Fibroblast of skin of abdomen (primary cell): ENCODE measurements around the gene SUGCT.
"Not testable (repeated sequence)": the region's sequence is repeated elsewhere in the genome, so short reads cannot be mapped to it uniquely, and the experiment has no call there.

Source experiments
- DNase-seq: peaks from one replicate; pipeline ENCODE4 v3.0.0-alpha.2; 2013

SUGCT gene

GRCh38 chr7:40414704-40415103 lies 279.9 kb downstream of the SUGCT start:
- not testable (repeated sequence) for DNase-seq

- DNase-seq: no peak
Observed at GRCh38 chr7:40418448-40418847, 283.6 kb downstream of the SUGCT start.

GRCh38 chr7:40418983-40419382 lies 284.2 kb downstream of the SUGCT start:
- peak; percentile 57 for DNase-seq

- no peak for DNase-seq
Observed at GRCh38 chr7:40419806-40420205, 285.0 kb downstream of the SUGCT start.

GRCh38 chr7:40421433-40421832 lies 286.6 kb downstream of the SUGCT start:
- DNase-seq: no peak

- no peak for DNase-seq
Observed at GRCh38 chr7:40425696-40426095, 290.9 kb downstream of the SUGCT start.

- DNase-seq: no peak
Observed at GRCh38 chr7:40428421-40428820, 293.6 kb downstream of the SUGCT start.

- no peak for DNase-seq
Observed at GRCh38 chr7:40429826-40430225, 295.0 kb downstream of the SUGCT start.

GRCh38 chr7:40432046-40432445 lies 297.2 kb downstream of the SUGCT start:
- no peak for DNase-seq

GRCh38 chr7:40436710-40437109 lies 301.9 kb downstream of the SUGCT start:
- peak; percentile 21 for DNase-seq

GRCh38 chr7:40437498-40437897 lies 302.7 kb downstream of the SUGCT start:
- DNase-seq: peak; percentile 97

- no peak for DNase-seq
Observed at GRCh38 chr7:40437936-40438634, 303.3 kb downstream of the SUGCT start.

GRCh38 chr7:40439686-40440085 lies 304.9 kb downstream of the SUGCT start:
- peak; percentile 69 for DNase-seq

GRCh38 chr7:40447345-40447744 lies 312.5 kb downstream of the SUGCT start:
- no peak for DNase-seq

- DNase-seq: no peak
Observed at GRCh38 chr7:40455485-40455884, 320.7 kb downstream of the SUGCT start.

- no peak for DNase-seq
Observed at GRCh38 chr7:40457776-40458480, 323.1 kb downstream of the SUGCT start.

- DNase-seq: no peak
Observed at GRCh38 chr7:40463446-40463845, 328.6 kb downstream of the SUGCT start.

GRCh38 chr7:40468891-40469864 lies 334.4 kb downstream of the SUGCT start:
- DNase-seq: peak; percentile 95

- peak; percentile 67 for DNase-seq
Observed at GRCh38 chr7:40470091-40470592, 335.3 kb downstream of the SUGCT start.

- peak; percentile 69 for DNase-seq
Observed at GRCh38 chr7:40470817-40471216, 336.0 kb downstream of the SUGCT start.

- no peak for DNase-seq
Observed at GRCh38 chr7:40471891-40472290, 337.1 kb downstream of the SUGCT start.

- no peak for DNase-seq
Observed at GRCh38 chr7:40474790-40475680, 340.2 kb downstream of the SUGCT start.
